GM19463 (cell line): ENCODE measurements around the gene APOL4.
"Not testable (repeated sequence)": the region's sequence is repeated elsewhere in the genome, so short reads cannot be mapped to it uniquely, and the experiment has no call there.

Source experiments
- ATAC-seq: cut with Tn5 transposase; IDR thresholded peaks from one replicate; pipeline ENCODE4 v1.9.1; 2021; ENCODE audit warnings: mild to moderate bottlenecking, moderate library complexity; ENCODE audit not compliant: unreplicated experiment

Gene APOL4

GRCh38 chr22:36156515-36157419 is 44.8 kb downstream of the APOL4 start:
- ATAC-seq, result no peak

GRCh38 chr22:36156119-36156514 is 45.5 kb downstream of the APOL4 start:
- ATAC-seq, result no peak

- ATAC-seq, result no peak
Measured at GRCh38 chr22:36155702-36156101, 45.9 kb downstream of the APOL4 start.

- no peak for ATAC-seq
Measured at GRCh38 chr22:36154423-36154945, 47.1 kb downstream of the APOL4 start.

GRCh38 chr22:36153501-36154422 is 47.8 kb downstream of the APOL4 start:
- ATAC-seq, result no peak

GRCh38 chr22:36152821-36153220 is 48.8 kb downstream of the APOL4 start:
- ATAC-seq, result not testable (repeated sequence)

GRCh38 chr22:36152088-36152487 is 49.5 kb downstream of the APOL4 start:
- ATAC-seq, result no peak

- no peak for ATAC-seq
Measured at GRCh38 chr22:36151006-36151595, 50.5 kb downstream of the APOL4 start.

- no peak for ATAC-seq
Measured at GRCh38 chr22:36149441-36149840, 52.2 kb downstream of the APOL4 start.

GRCh38 chr22:36148411-36148810 is 53.2 kb downstream of the APOL4 start:
- no peak for ATAC-seq

- no peak for ATAC-seq
Measured at GRCh38 chr22:36147196-36147791, 54.3 kb downstream of the APOL4 start.

GRCh38 chr22:36145881-36146280 is 55.7 kb downstream of the APOL4 start:
- ATAC-seq, result no peak

- ATAC-seq, result no peak
Measured at GRCh38 chr22:36144886-36145541, 56.6 kb downstream of the APOL4 start.

- ATAC-seq, result no peak
Measured at GRCh38 chr22:36143956-36144355, 57.7 kb downstream of the APOL4 start.

GRCh38 chr22:36143066-36143815 is 58.4 kb downstream of the APOL4 start:
- ATAC-seq, result no peak

GRCh38 chr22:36141481-36141880 is 60.1 kb downstream of the APOL4 start:
- no peak for ATAC-seq
